Dermis blood vessel endothelial cell (primary cell): Measurements from ENCODE around the gene SLC35F1. TPM values are rescaled to one million over a fixed set of nuclear protein-coding genes. Genes with fewer than 3 reads are reported as not detected.
A peak's percentile ranks its signal among the peaks of the same experiment; 100 is the strongest.

Experiments used
- DNase-seq: peaks from one replicate; pipeline ENCODE4 v3.0.0; 2010
- total RNA-seq: library from RNA; depleted of rRNA; stranded (reverse); fragments of >200 nt; gene quantifications from 2 replicates; pipeline ENCODE4 v1.2.3, GENCODE V29; 2014

Gene SLC35F1
- total RNA-seq, 1 donor from 2014 or later: not detected

- DNase-seq: no peak
Measured at GRCh38 chr6:118203545-118203944, 296.5 kb downstream of the SLC35F1 start.

GRCh38 chr6:118206221-118206620 lies 299.2 kb downstream of the SLC35F1 start:
- no peak for DNase-seq

GRCh38 chr6:118207947-118208346 lies 300.9 kb downstream of the SLC35F1 start:
- no peak for DNase-seq

- DNase-seq: no peak
Measured at GRCh38 chr6:118212451-118213173, 305.5 kb downstream of the SLC35F1 start.

GRCh38 chr6:118215269-118215668 lies 308.2 kb downstream of the SLC35F1 start:
- DNase-seq: no peak

- DNase-seq: no peak
Measured at GRCh38 chr6:118216751-118217150, 309.7 kb downstream of the SLC35F1 start.

- DNase-seq: no peak
Measured at GRCh38 chr6:118218156-118218555, 311.1 kb downstream of the SLC35F1 start.

GRCh38 chr6:118220429-118221128 lies 313.5 kb downstream of the SLC35F1 start:
- no peak for DNase-seq

GRCh38 chr6:118223316-118223715 lies 316.3 kb downstream of the SLC35F1 start:
- DNase-seq: no peak

GRCh38 chr6:118228886-118229285 lies 321.8 kb downstream of the SLC35F1 start:
- DNase-seq: no peak

GRCh38 chr6:118240878-118241528 lies 333.9 kb downstream of the SLC35F1 start:
- DNase-seq: no peak

GRCh38 chr6:118246406-118246805 lies 339.3 kb downstream of the SLC35F1 start:
- DNase-seq: no peak

GRCh38 chr6:118248171-118248570 lies 341.1 kb downstream of the SLC35F1 start:
- no peak for DNase-seq

GRCh38 chr6:118249680-118250079 lies 342.6 kb downstream of the SLC35F1 start:
- DNase-seq: peak; percentile 5

- DNase-seq: no peak
Measured at GRCh38 chr6:118252474-118252873, 345.4 kb downstream of the SLC35F1 start.

GRCh38 chr6:118253741-118254140 lies 346.7 kb downstream of the SLC35F1 start:
- DNase-seq: no peak

GRCh38 chr6:118260833-118261232 lies 353.8 kb downstream of the SLC35F1 start:
- no peak for DNase-seq

- DNase-seq: peak; percentile 17
Measured at GRCh38 chr6:118263921-118264486, 356.9 kb downstream of the SLC35F1 start.

GRCh38 chr6:118269659-118270058 lies 362.6 kb downstream of the SLC35F1 start:
- no peak for DNase-seq

GRCh38 chr6:118277631-118278030 lies 370.6 kb downstream of the SLC35F1 start:
- DNase-seq: no peak

- DNase-seq: no peak
Measured at GRCh38 chr6:118280210-118280609, 373.1 kb downstream of the SLC35F1 start.

GRCh38 chr6:118281291-118281690 lies 374.2 kb downstream of the SLC35F1 start:
- DNase-seq: no peak

GRCh38 chr6:118283766-118284165 lies 376.7 kb downstream of the SLC35F1 start:
- DNase-seq: peak; percentile 79
